Endothelial cell of umbilical vein (primary cell): ENCODE data around the gene XRCC4. TPM values are rescaled to one million over a fixed set of nuclear protein-coding genes. Genes with fewer than 3 reads are reported as not detected.
A peak's percentile ranks its signal among the peaks of the same experiment; 100 is the strongest.

Experiments
- BruUV-seq: library from RNA; stranded (reverse); fragments of 400-500 nt; replicated peaks from 2 replicates; lab custom pipeline; 2021; lab: Mats Ljungman, UMichigan
- CTCF ChIA-PET: fragments of 300-600, 350-600 bp; sonication (Branson Sonifier 250); formaldehyde crosslinking; loops from one replicate; lab custom pipeline; 2021; ENCODE audit warnings: antibody characterized with exemption, inconsistent platforms; lab: Charles Lee
- POLR2A ChIA-PET: fragments of 300-600, 350-600 bp; sonication (Branson Sonifier 250); formaldehyde crosslinking; loops from one replicate; lab custom pipeline; 2021; ENCODE audit warnings: antibody characterized with exemption, inconsistent platforms; lab: Charles Lee
- DNase-seq: peaks from one replicate; pipeline ENCODE4 v3.0.0-alpha.2; 2011; ENCODE audit warnings: low read depth, low spot score
- FAIRE-seq: peaks from 2 replicates; lab custom pipeline; 2011; peaks lifted over from hg19 to GRCh38; lab: Jason Lieb, UNC
- H2AFZ ChIP-seq: 2 replicates; pipeline ENCODE4 v1.6.0; 2012; ENCODE audit warnings: low read depth, low read length, control low read depth, inconsistent platforms
- H3K27ac ChIP-seq: 2 replicates; pipeline ENCODE4 v1.5.1; 2011; ENCODE audit warnings: low read depth, mild to moderate bottlenecking, control low read depth, low read length, moderate library complexity; ENCODE audit not compliant: insufficient read depth
- H3K27me3 ChIP-seq, 2 experiments: 2 replicates each; pipeline versions ENCODE4 v1.6.0 to v1.6.1; 2011; ENCODE audit warnings: low read length in 2 of 2, mixed read lengths in 1 of 2; ENCODE audit not compliant: control insufficient read depth in 2 of 2, insufficient read depth in 2 of 2
- H3K36me3 ChIP-seq, 2 experiments: 2 replicates in 1 of 2; 3 replicates in 1 of 2; pipeline ENCODE4 v1.5.1; 2011; ENCODE audit warnings: low read length in 2 of 2, mild to moderate bottlenecking in 1 of 2, moderate library complexity in 1 of 2; ENCODE audit not compliant: control insufficient read depth in 2 of 2, insufficient read depth in 2 of 2; ENCODE audit errors: extremely low read depth in 1 of 2
- H3K4me1 ChIP-seq: 3 replicates; pipeline ENCODE4 v1.5.1; 2011; ENCODE audit warnings: mild to moderate bottlenecking, low read length; ENCODE audit not compliant: control insufficient read depth, insufficient read depth; ENCODE audit errors: extremely low read depth
- H3K4me2 ChIP-seq: 2 replicates; pipeline ENCODE4 v1.6.1; 2011; ENCODE audit warnings: low read length, control low read depth, mixed read lengths; ENCODE audit not compliant: insufficient read depth
- H3K4me3 ChIP-seq, 3 experiments: fragments of 200-600 bp in 1 of 3; sonication (generic), shearing (Covaris generic) in 1 of 3; replicated peaks in 1 of 3; 2 replicates each; pipeline ENCODE4 v1.5.1; 2011 to 2016; ENCODE audit warnings: control low read depth in 3 of 3, low read length in 3 of 3, mild to moderate bottlenecking in 2 of 3, inconsistent platforms in 1 of 3, low read depth in 1 of 3, moderate library complexity in 1 of 3; ENCODE audit not compliant: insufficient read depth in 1 of 3
- H3K79me2 ChIP-seq: 2 replicates; pipeline ENCODE4 v1.6.0; 2012; ENCODE audit warnings: low read length, inconsistent platforms; ENCODE audit not compliant: control insufficient read depth, insufficient read depth
- H3K9ac ChIP-seq: replicated peaks from 2 replicates; pipeline ENCODE3; 2011; ENCODE audit warnings: low read length, control low read depth; ENCODE audit not compliant: insufficient read depth; ENCODE audit errors: extremely low read depth
- H3K9me1 ChIP-seq: replicated peaks from 3 replicates; pipeline ENCODE4 v1.6.0; 2011; ENCODE audit warnings: mild to moderate bottlenecking, low read length; ENCODE audit not compliant: control insufficient read depth, insufficient read depth; ENCODE audit errors: extremely low read depth
- H3K9me3 ChIP-seq: replicated peaks from 2 replicates; pipeline ENCODE4 v1.5.1; 2012; ENCODE audit warnings: low read length, inconsistent platforms; ENCODE audit not compliant: control insufficient read depth, insufficient read depth
- H4K20me1 ChIP-seq: replicated peaks from 2 replicates; pipeline ENCODE3; 2011; ENCODE audit warnings: mild to moderate bottlenecking, low read length; ENCODE audit not compliant: control insufficient read depth, insufficient read depth; ENCODE audit errors: extremely low read depth
- FOS ChIP-seq: IDR thresholded peaks from 2 replicates; pipeline ENCODE4 v1.6.1; 2011; ENCODE audit warnings: mild to moderate bottlenecking, low read length, moderate library complexity, borderline replicate concordance; ENCODE audit not compliant: insufficient read depth
- GATA2 ChIP-seq: IDR thresholded peaks from 2 replicates; pipeline ENCODE4 v1.7.0; 2011; ENCODE audit warnings: low read depth, mild to moderate bottlenecking, moderate library complexity, mixed read lengths, low read length; ENCODE audit not compliant: insufficient read length, insufficient read depth
- MYC ChIP-seq: IDR thresholded peaks from one replicate; pipeline ENCODE4 v1.6.1; 2011; ENCODE audit warnings: mild to moderate bottlenecking, low read depth, low read length
- POLR2A ChIP-seq: IDR thresholded peaks from 2 replicates; pipeline ENCODE4 v1.6.1; 2012; ENCODE audit warnings: low read depth, mild to moderate bottlenecking, control low read depth, low read length
- dilution Hi-C: fragments of 300-500 bp; cut with MboI; formaldehyde crosslinking; loops from one replicate; pipeline ENCODE4 v1.15.0; 2019; ENCODE audit warnings: low sequenced_read_pairs; ENCODE audit not compliant: extremely low pct_ligation_motif_present
- intact Hi-C: fragments of 100-400 bp; cut with micrococcal nuclease; formaldehyde crosslinking; loops from one replicate; pipeline ENCODE4 v1.10.0; 2022
- polyA plus RNA-seq, 4 experiments: library from polyadenylated mRNA; depleted of rRNA in 3 of 4; stranded (reverse) in 3 of 4; unstranded in 1 of 4; fragments of >200 nt; gene quantifications; 2 replicates each; pipeline versions ENCODE4 v1.2.1 to v1.2.3, GENCODE V29; 2011 to 2012; ENCODE audit warnings: missing spikeins in 1 of 4
- total RNA-seq: library from RNA; stranded (reverse); gene quantifications from 2 replicates; pipeline ENCODE4 v1.2.3, GENCODE V29; 2021
- TF ChIP-seq, protein P1 (sequence below): IDR thresholded peaks from 2 replicates; pipeline ENCODE4 v1.6.1; 2011; ENCODE audit not compliant: insufficient read depth, insufficient read length

The XRCC4 gene
- total and polyA plus RNA-seq, 2 donors (not counting 3 experiments of a cell fraction or from before 2014, with no cell fraction given): 1.3 to 7.7 TPM

DNA sequence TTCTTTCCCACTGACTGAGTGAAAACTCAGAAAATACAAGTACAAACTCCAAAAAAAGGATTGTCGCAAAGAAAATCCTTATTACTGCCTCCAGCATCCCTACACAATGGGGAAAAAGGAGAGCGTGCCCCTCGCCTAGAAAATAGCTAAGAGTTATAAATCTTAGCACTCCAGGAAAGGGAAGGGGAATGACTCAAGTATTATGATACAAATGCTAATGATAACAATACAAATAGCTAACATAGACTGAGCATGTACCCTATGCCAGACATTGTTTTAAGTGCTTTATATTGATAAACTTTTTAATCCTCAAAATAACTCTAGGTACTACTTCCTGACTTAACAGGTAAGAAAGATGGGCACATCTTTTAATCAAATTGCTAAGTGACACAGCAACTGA lies 323.4 kb downstream of the XRCC4 start:
- no peaks in the 10 kb centered on the region for H3K36me3 ChIP-seq
- no peaks in the 10 kb centered on the region for H4K20me1 ChIP-seq
- no peak overlapping the region for H3K4me2 ChIP-seq
- ChIA-PET CTCF (interaction anchor here (1.2 to 1.6 kb wide), 5 partner anchors 30 to 1036 kb away, joined by 3 to 12 read pairs (median 3); no protein-coding TSS in a partner anchor), POLR2A (no interaction called here)
- H3K4me1 ChIP-seq: peaks cover 11% of the 10 kb centered on the region
- no peak for TF ChIP-seq POLR2A
- TF ChIP-seq FOS: peak; percentile 51
- TF ChIP-seq GATA2: no peak
- no peak for TF ChIP-seq MYC
- no peaks in the 10 kb centered on the region for H3K27me3 ChIP-seq
- BruUV-seq: no TSS peak
- H3K4me3 ChIP-seq: no peak overlapping the region
- no peaks in the 10 kb centered on the region for H3K79me2 ChIP-seq
- intact Hi-C loops: no loop called here
- dilution Hi-C loops: no loop called here
- FAIRE-seq: peak; percentile 85
- H3K9me1 ChIP-seq: no peaks in the 10 kb centered on the region
- H3K9me3 ChIP-seq: no peaks in the 10 kb centered on the region
- H3K9ac ChIP-seq: no peak overlapping the region
- DNase-seq: peak; percentile 69
- H3K27ac ChIP-seq: no peak overlapping the region
- H2AFZ ChIP-seq: no peak overlapping the region

DNA sequence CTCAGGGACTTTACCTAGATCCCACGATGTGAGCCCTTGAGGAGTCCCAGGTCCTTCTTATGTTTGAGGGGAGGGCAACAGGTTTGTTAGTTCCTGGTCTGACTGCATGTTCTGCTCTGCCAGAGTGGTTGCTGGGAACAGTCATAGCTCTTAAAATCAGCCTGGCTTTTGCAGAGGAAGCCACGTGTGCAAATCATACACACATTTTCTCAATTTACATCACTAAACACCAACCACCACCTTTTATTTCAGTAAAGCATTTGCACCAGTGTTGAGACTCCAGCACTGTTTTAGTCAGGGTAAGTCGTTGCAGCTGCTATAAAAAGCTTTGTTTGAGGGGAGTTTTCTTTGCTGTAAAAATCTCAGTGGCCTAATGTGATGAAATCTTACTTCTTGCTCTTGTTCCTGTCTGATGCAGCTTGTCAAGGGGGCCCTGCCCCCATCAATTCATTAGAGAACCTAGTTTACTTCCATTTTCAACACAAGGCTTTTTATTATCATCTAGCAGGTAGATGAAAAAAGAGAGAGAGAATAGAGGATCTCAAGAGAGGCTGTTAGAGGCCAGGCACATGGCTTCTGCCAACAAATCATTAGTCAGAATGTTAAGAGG lies 323.9 kb downstream of the XRCC4 start:
- Histone ChIP-seq H3K79me2 (no peaks in the 10 kb centered on the region), H3K9ac (no peak overlapping the region), H3K9me3 (no peaks in the 10 kb centered on the region), H3K4me1 (peaks cover 11% of the 10 kb centered on the region), H2AFZ (no peak overlapping the region), H3K4me3 (no peak overlapping the region), H3K27me3 (no peaks in the 10 kb centered on the region), H3K9me1 (no peaks in the 10 kb centered on the region), H3K4me2 (no peak overlapping the region), H3K36me3 (no peaks in the 10 kb centered on the region), H4K20me1 (no peaks in the 10 kb centered on the region), H3K27ac (no peak overlapping the region)
- intact Hi-C loops: no loop called here
- DNase-seq: no peak
- ChIA-PET POLR2A (no interaction called here), CTCF (interaction anchor here (1.2 to 1.6 kb wide), 5 partner anchors 29 to 1037 kb away, joined by 3 to 12 read pairs (median 3); no protein-coding TSS in a partner anchor)
- TF ChIP-seq, protein P1, sequence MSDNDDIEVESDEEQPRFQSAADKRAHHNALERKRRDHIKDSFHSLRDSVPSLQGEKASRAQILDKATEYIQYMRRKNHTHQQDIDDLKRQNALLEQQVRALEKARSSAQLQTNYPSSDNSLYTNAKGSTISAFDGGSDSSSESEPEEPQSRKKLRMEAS: no peak
- FAIRE-seq: peak; percentile 31
- BruUV-seq: no TSS peak
- dilution Hi-C loops: no loop called here
